Measurements from ENCODE around the gene ARRDC1. TPM values are rescaled to one million over a fixed set of nuclear protein-coding genes. Genes with fewer than 3 reads are reported as not detected.
A peak's percentile ranks its signal among the peaks of the same experiment; 100 is the strongest.

The ARRDC1 gene
- total RNA-seq, 1 donor from 2014 or later = 71.0 TPM

GRCh38 chr9:137578518-137579258 is 26.8 kb upstream of the ARRDC1 start, which contains the start of gene DPH7:
Gene DPH7, minus strand, starts transcription at chr9:137578925. Its CDS starts 148 bp downstream, at chr9:137578777.
- peak; percentile 96 for TF ChIP-seq CTCF (IDR thresholded peaks at IDR 0.05)
- Histone ChIP-seq H3K27ac (peak within 1 kb of the TSS; percentile 80), H3K36me3 (peaks cover 47% of the 10 kb centered on the region), H3K4me1 (peaks cover 27% of the 10 kb centered on the region), H3K27me3 (ENCODE audit: low read depth) (no peaks in the 10 kb centered on the region), H3K4me3 (peak within 1 kb of the TSS; percentile 82), H3K9me3 (no peaks in the 10 kb centered on the region)
- DNase-seq (peak; percentile 98), ATAC-seq (peak; percentile 98 to 99)
- intact Hi-C loops (cut with DNase I) = no loop called here

DNA sequence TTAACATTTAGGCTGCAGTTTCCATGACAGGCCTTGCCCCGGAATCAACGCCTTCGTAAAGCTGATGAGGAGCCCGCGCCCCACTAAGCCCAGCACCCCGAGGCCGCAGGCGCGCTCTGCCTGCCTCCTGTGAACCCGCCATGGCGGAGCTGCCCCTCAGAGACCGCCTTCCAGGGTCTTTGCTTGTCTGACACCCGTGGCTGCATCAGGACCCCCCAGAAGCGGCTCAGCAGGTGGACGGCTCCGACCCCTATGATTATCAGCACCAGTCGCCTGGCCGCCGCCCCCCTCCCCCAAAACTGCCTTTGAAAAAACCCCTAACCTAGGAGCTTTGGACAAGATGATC is 26.3 kb upstream of the ARRDC1 start:
- Histone ChIP-seq H3K4me1 (peaks cover 27% of the 10 kb centered on the region), H3K9me3 (no peaks in the 10 kb centered on the region), H3K36me3 (peaks cover 44% of the 10 kb centered on the region), H3K27me3 (ENCODE audit: low read depth) (no peaks in the 10 kb centered on the region), H3K27ac (peak overlapping the region; percentile 80), H3K4me3 (peak overlapping the region; percentile 82)
- intact Hi-C loops (cut with DNase I) = no loop called here
- ATAC-seq (no peak), DNase-seq (no peak)
- TF ChIP-seq CTCF (IDR thresholded peaks at IDR 0.05) = no peak

GRCh38 chr9:137580209-137580953 is 25.1 kb upstream of the ARRDC1 start:
- no peak for ATAC-seq
- TF ChIP-seq CTCF (IDR thresholded peaks at IDR 0.05) = no peak

GRCh38 chr9:137580954-137581322 is 24.5 kb upstream of the ARRDC1 start:
- TF ChIP-seq CTCF (IDR thresholded peaks at IDR 0.05) = no peak
- intact Hi-C loops (cut with DNase I) = no loop called here
- Histone ChIP-seq H3K27me3 (ENCODE audit: low read depth) (no peaks in the 10 kb centered on the region), H3K9me3 (no peaks in the 10 kb centered on the region), H3K4me3 (no peak overlapping the region), H3K36me3 (peaks cover 40% of the 10 kb centered on the region), H3K4me1 (peaks cover 27% of the 10 kb centered on the region), H3K27ac (no peak overlapping the region)
- DNase-seq (no peak), ATAC-seq (no peak)

More at GRCh38 chr9:137580209-137580953, 25.1 kb upstream of the ARRDC1 start:
- Histone ChIP-seq H3K27me3 (ENCODE audit: low read depth) (no peaks in the 10 kb centered on the region), H3K9me3 (no peaks in the 10 kb centered on the region), H3K4me3 (no peak overlapping the region), H3K4me1 (peaks cover 27% of the 10 kb centered on the region), H3K27ac (no peak overlapping the region), H3K36me3 (peaks cover 40% of the 10 kb centered on the region)
- no peak for DNase-seq
- intact Hi-C loops (cut with DNase I) = no loop called here

GRCh38 chr9:137581361-137582285 is 23.9 kb upstream of the ARRDC1 start:
- Histone ChIP-seq H3K4me1 (peaks cover 22% of the 10 kb centered on the region), H3K4me3 (no peak overlapping the region), H3K9me3 (no peaks in the 10 kb centered on the region), H3K27me3 (ENCODE audit: low read depth) (no peaks in the 10 kb centered on the region), H3K36me3 (peaks cover 39% of the 10 kb centered on the region), H3K27ac (no peak overlapping the region)
- intact Hi-C loops (cut with DNase I) = no loop called here
- no peak for TF ChIP-seq CTCF (IDR thresholded peaks at IDR 0.05)
- ATAC-seq = no peak
- no peak for DNase-seq
